Endothelial cell of hepatic sinusoid (primary cell): Measurements from ENCODE around the gene POSTN.

Source experiments
- in situ Hi-C: cut with HindIII; loops from 2 replicates; pipeline ENCODE4 v1.10.0; 2017; ENCODE audit warnings: low sequenced_read_pairs

The POSTN gene, protein sequence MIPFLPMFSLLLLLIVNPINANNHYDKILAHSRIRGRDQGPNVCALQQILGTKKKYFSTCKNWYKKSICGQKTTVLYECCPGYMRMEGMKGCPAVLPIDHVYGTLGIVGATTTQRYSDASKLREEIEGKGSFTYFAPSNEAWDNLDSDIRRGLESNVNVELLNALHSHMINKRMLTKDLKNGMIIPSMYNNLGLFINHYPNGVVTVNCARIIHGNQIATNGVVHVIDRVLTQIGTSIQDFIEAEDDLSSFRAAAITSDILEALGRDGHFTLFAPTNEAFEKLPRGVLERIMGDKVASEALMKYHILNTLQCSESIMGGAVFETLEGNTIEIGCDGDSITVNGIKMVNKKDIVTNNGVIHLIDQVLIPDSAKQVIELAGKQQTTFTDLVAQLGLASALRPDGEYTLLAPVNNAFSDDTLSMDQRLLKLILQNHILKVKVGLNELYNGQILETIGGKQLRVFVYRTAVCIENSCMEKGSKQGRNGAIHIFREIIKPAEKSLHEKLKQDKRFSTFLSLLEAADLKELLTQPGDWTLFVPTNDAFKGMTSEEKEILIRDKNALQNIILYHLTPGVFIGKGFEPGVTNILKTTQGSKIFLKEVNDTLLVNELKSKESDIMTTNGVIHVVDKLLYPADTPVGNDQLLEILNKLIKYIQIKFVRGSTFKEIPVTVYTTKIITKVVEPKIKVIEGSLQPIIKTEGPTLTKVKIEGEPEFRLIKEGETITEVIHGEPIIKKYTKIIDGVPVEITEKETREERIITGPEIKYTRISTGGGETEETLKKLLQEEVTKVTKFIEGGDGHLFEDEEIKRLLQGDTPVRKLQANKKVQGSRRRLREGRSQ

DNA sequence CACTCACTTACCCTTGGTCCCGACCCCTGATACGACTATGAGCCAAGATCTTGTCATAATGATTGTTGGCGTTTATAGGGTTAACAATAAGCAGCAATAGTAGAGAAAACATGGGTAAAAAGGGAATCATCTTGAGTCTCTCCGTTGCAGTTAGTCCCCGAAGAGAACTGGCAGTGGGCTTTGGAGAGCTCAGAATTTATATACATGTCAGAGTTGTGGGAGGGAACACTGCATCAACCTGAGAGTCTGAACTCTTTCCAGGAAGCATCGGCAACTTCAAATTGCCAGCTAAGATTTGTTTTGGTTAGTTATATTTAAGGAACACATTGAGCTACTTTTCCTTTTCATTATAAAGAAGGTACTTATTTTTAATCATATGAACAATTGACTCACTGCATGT is at the start of gene POSTN:
POSTN (minus strand) TSS at position 172 of the 400 bp plus-strand sequence; CDS start at position 130, 42 bp downstream.
- in situ Hi-C loops: no loop called here

DNA sequence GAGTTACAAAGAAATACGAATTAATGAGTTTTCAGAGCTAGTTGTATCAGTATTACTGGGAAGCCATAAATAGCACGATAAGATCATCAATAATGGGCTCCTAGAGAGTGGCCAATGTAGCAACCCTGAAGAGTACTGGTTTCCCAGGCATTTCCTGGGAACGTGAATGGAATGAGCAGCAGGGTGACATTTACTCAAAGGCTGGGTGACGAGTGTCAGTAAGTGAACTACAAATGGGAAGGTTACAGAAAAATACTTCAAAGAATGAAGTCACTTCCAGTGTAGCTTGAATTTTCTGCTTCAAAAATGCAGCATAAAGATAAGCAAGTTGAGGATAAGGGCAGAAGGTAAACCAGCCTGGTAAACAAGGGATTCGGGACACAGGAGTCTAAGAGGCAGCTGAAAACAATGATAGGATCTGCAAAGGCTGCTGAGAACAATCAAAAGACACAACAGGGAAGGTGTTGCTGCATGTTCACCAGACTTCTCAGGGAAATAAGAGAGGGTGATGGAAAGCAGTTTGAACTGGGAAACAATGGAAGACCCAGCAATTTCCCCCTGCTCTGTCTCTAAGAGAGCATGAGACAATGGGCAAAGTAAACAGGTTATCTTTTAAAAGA is 48.6 kb upstream of the POSTN start:
- in situ Hi-C loops: loop anchor here (25.0 kb wide), 1 partner anchor 215 kb away; the partner anchor contains the start of gene TRPC4

DNA sequence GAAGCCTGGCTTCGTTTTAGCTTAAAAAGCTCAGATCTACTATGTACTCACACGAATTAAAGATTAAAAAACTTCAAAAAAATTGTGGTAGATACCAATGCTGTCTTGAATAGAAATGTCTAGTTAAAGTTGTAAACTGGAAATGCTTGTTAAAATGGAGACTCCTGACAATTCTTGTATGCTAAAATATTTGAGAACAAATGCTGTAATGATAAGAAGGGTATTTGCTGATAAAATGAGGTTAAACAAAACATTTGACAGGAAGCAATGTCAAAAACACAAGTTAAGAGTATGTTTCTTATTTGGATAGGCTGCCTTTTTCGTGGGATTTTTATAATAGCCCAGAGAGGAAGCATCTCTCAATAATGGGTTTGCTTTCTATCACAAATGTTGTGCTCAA is 48.0 kb upstream of the POSTN start:
- in situ Hi-C loops: loop anchor here (25.0 kb wide), 1 partner anchor 216 kb away; the partner anchor contains the start of gene TRPC4

DNA sequence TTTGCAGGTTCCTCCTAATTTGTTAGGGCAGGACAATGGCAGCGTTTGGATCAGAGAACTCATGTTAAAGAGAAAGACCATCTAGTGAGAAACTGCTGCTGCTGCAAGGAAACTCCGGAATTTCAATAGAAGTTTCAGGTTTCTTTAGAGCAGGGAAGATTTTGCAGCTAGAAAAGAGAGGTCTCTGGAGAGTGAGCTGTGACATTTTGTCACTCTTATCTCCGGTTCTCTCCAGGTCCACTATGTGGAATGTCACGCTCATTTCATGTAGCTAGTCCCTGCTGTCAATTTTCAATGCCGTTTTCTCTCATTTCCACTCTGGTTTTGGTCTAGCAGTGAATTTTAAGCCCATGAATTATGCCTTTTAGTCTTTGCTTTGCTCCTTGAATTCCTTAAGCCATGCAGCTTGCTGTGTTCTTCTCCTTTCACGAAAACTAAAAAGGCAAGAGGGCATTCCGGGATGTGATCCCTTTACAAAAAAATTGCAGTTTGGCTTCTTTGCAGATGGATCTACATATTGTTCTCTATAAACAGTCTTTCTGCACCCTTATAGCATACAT is 46.7 kb upstream of the POSTN start:
- in situ Hi-C loops: loop anchor here (25.0 kb wide), 1 partner anchor 217 kb away; the partner anchor contains the start of gene TRPC4

DNA sequence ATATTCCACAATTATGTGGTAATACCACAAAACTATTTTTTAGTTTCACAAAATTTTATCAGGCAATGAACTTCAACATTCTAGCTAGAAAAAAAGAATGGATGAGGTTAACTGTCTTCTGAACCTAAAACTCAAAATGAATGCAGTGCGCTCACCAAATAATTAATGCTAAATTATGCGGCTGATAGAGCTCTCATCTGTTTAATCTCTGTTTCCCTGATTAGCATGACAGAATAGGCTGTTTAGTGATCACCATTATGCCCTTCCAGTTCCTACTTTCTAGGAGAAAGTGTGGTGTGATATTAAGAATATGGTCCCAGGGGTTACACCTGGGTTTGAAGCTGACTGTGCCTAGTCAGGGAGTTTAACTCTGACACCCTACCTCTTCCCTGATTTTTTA is 42.8 kb upstream of the POSTN start:
- in situ Hi-C loops: loop anchor here (25.0 kb wide), 1 partner anchor 221 kb away; the partner anchor contains the start of gene TRPC4

DNA sequence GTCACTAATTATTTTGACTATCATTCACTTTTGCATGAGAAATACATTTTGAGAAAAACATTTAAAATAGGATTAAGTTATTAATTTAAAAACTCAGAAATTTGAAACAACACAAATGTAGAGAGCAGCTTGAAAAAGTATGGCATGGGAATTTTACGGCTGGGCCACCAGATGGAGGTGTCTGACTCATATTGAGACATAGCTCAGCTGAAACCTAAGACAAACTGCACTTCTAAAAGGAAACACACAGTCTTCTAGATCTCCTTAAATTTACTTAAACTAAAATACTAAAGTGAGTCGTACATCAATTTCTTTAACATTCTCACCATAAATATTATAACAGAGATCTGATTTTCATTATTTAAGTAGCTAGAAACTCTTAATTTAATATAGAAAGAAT is 41.9 kb upstream of the POSTN start:
- in situ Hi-C loops: loop anchor here (25.0 kb wide), 1 partner anchor 222 kb away; the partner anchor contains the start of gene TRPC4

DNA sequence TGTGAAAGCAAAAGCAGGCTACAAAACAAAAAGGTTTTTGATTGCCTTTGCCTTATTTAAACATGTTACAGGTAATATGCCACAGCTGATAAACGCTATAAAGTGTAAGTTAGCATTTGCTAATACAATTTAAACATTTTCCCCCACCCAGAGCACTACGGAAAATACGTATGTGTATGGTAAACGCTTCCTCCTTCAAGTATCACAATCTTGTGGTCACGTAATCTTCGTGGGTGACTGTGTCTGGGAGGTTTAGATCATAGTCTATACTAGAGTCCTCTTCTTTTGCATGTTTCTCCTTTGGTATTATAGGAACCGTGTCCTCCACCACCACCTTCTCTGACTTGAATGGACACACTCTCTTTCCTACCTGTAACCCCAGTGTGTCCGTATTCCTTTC is 38.1 kb upstream of the POSTN start:
- in situ Hi-C loops: loop anchor here (25.0 kb wide), 1 partner anchor 226 kb away; the partner anchor contains the start of gene TRPC4

DNA sequence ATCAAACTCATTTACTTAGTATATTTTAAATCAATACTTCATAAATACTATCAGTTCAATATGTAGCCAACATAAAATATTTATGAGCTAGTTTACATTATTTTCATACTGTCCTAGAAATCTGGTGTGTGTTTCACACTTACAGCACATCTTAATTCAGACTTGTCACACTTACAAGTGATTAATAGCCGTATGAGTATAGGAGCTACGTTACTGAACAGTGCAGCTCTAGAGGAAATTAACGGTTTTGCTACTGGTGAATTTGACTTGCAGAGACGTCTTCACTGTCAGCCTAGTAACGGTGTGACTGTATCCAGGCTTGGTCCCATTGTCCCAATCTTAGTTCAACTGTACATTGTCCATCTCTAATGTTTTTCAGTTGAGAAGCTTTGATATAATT is 33.7 kb upstream of the POSTN start:
- in situ Hi-C loops: loop anchor here (25.0 kb wide), 1 partner anchor 230 kb away; the partner anchor contains the start of gene TRPC4

DNA sequence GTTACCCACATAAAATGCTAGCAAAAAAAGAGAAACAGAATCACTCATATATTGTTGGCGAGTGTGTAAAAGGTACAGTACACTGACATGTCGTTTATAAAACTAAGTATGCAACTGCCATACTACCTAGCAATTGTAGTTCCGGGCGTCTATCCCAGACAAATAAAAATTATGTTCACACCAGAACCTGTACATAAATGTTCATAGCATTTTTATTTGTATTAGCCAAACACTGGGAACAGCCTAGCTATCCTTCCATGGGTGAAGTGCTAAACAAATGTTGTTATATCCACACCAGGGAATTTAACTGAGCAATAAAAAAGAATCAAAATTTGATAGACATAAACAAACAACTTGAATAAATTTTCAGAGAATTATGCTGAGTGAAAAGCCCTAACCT is 28.9 kb upstream of the POSTN start:
- in situ Hi-C loops: loop anchor here (25.0 kb wide), 1 partner anchor 235 kb away; the partner anchor contains the start of gene TRPC4

DNA sequence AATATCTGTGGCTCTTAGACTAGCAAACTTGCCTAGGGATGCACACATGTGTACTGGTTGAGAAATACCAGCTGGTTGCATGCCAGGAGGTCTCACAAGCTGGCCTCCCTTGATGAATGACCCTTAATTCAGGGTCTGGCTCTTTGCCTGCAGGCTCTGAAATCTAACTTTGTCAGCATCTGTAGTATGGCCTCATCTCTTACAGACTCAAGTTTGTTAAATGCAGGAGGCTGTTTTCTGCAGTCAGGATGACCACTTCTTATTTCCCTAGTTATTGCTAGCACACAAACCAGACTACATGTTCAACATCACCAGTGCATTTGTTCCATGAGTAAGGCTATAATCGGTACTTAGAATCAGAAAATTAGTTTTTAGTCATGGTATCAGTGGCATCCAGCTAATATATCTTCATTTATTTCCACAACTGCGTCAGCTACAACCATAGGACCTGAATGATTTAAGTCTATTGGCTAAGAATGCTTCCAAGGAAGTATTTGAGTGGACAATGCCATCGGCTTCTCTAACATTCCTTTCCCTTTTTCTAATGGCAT is 23.3 kb upstream of the POSTN start:
- in situ Hi-C loops: no loop called here

DNA sequence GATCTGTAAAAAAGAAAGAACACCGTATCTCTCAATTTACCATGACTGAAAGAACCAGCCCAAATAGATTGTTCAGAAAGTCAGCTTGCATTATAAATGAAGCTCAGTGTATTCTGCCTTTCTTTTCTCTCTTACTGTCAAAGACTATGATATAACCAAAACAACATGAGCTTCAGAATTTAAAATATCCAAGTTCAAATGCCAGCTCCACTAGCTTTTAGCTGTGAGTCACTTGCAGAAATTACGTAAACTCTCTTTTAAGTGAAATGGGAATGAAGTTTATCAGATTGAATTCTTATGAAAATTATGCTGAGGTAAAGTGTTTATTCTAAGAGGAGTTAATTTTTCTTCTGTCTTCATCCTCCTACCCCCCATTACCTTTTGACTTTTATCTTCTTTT is 20.0 kb upstream of the POSTN start:
- in situ Hi-C loops: no loop called here

DNA sequence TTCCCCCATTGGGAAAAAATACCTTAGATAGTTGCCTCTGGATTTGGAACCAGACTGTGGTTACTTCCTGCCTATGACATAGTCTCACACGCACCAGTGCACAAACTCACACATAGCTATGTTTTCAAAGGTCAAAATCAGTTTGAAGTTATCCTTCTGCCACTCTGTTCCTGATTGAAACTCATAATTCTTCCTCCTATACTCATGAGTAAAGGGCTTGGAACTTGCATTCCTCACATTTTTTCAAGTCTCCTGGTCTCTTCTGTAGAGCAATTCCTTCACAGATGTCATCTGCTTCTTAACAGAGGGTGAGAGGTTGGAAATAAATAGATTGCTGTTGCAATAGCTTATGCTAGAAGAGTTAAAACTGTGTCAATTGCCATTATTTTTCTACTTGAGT is 18.6 kb upstream of the POSTN start:
- in situ Hi-C loops: no loop called here

DNA sequence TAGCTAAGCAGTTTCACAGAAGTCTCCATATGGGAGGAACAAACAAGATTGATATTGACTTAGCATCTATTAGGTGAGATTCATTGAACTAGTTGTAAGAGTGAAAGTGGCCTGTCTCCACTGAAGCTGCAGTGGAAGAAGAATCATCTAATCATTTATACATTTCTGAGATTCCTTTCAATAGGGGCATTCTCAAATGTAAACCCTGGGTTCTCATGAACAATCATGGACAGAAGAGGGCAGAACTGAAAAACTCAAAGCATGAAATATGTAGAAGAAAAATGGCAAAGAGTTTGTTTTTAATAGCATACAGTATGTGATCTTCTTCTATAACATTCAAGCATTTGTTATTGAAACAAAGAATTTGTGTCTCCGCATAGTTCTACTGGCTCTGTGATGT is 17.6 kb upstream of the POSTN start:
- in situ Hi-C loops: no loop called here

DNA sequence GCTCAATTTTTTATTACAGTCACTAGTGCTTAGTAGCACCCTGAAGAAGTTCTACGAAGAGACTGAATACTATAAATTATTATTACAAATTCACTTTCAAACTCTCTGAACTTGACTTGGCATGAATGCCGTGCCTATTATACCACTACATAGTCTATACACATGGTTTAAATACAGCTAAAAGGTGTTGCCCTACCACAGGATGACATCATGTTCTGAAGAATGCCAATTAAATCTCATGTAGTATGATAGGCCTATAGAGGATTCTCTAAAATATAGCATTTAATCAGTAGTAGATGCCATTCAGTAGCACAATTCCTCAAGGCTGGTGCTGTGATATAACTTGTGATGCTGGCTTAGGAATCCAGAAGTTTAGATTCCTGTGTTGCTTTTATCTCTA is 16.7 kb upstream of the POSTN start:
- in situ Hi-C loops: no loop called here

DNA sequence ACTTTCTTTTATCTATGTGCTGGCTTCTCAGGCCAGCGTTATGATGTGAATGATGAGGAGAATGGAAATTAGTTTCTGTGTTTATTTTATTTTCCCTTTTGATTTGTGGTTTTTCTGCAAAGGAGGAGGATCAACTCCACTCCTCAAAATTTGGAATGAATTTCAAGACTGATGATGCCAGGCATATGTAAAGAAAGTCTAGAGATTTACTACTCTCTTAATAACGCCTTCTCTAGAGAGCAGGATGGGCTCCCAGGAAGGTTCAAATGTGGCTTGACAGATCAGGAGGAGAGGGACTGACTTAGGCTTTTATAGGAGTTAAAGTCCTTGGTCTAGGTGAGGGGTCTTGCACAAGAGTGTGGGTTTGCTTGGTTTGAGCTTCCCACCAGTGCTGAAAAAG is 15.1 kb upstream of the POSTN start:
- in situ Hi-C loops: no loop called here

DNA sequence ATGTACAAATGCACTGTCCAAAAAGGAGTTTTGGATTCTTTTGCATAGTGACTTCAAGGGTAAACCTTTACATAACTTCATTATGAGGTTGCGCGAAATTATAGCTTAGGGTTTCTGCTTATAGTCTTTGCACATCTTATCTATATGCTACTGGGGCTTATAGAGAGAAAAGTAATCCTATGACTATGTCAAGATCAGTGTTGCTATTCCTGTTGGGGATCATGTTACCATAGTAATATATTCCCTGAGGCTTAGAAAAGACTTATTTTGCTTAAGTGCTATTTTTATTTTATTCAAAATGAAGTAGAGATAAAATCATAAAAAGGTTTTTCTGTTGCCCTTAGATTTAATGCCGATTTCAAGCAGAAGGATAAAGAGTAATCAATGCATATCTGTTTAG is 14.7 kb upstream of the POSTN start:
- in situ Hi-C loops: no loop called here

DNA sequence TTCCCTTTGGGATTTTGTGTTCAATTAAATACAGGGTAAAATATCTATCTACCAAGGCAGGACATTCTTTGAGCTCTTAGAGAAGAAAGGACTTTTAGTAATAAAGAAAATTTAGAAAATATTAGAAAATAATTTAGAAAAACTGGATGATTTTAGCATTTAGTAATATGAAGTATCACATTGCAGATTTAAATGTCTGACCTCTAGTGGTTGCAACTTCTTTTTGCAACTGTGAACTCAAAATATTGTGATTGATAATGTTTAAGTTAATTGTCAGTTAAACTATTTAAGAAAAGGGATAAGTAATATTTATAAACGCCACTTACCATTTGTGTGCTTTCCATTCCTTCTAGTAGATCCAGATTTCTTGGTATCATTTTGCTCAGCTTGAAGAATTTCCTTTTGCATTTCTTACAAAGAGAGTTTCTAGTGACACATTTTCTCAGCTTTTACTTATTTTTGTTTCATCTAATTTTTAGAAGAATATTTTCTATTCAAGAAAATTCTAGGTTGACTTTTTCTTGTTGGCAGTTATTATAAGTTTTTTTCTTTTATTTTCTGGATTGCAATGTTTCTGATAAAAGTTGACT is 10.3 kb upstream of the POSTN start:
- in situ Hi-C loops: loop anchor here (10.0 kb wide), 1 partner anchor 504 kb away; the partner anchor contains the start of gene CSNK1A1L

DNA sequence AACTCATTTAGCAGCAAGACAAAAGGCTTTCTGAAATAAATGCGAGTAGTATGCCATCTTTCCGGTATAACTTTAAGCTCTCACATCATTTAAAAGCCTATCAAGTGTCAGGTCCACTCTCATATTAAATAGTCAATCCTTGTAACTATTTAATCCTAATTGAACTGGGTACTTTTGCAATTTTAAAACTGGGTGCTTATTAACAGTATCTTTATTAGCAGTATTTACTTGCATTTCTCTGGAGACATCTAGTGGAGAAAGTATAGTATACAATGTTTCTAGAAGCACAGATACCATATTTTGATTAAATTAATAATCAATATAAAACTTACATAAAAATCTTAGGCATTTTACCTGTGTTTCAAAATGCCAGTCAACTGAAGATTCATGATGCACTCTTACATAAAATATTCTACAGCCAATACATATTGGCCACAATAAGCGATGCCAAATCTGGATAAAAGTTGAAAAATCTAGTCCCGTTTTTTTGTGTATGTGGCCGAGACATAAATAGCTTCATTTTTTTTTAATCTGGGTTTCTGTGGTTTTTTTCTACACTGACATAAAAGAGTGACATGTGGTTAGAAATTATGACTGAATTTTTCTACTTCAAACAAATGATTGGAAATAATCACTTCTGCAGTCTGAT is 4.3 kb upstream of the POSTN start:
- in situ Hi-C loops: loop anchor here (10.0 kb wide), 1 partner anchor 498 kb away; the partner anchor contains the start of gene CSNK1A1L
